H1 (cell line): ENCODE data around the gene NUB1.

Experiments
- CTCF ChIP-seq, 3 experiments: IDR thresholded peaks; 1 replicate in 2 of 3; 2 replicates in 1 of 3; pipeline versions ENCODE4 v1.5.1 to v1.6.1; 2011; ENCODE audit warnings: low read length in 3 of 3, mild to moderate bottlenecking in 3 of 3, inconsistent platforms in 2 of 3, low read depth in 1 of 3, moderate library complexity in 1 of 3; ENCODE audit not compliant: insufficient read depth in 1 of 3; ENCODE audit errors: control extremely low read depth in 1 of 3
- EGR1 ChIP-seq: IDR thresholded peaks from 2 replicates; pipeline ENCODE4 v1.6.1; 2011; ENCODE audit warnings: low read depth, low read length, borderline replicate concordance
- EP300 ChIP-seq, 2 experiments: IDR thresholded peaks; 1 replicate in 1 of 2; 2 replicates in 1 of 2; pipeline ENCODE4 v1.6.1; 2011 to 2012; ENCODE audit warnings: low read depth in 2 of 2, low read length in 2 of 2, mild to moderate bottlenecking in 2 of 2, borderline replicate concordance in 1 of 2, inconsistent platforms in 1 of 2, moderate library complexity in 1 of 2
- FOSL1 ChIP-seq: IDR thresholded peaks from 2 replicates; pipeline ENCODE4 v1.6.1; 2011; ENCODE audit warnings: mild to moderate bottlenecking, low read depth, low read length, moderate library complexity; ENCODE audit not compliant: insufficient read depth
- GTF2F1 ChIP-seq: IDR thresholded peaks from 2 replicates; pipeline ENCODE4 v1.6.1; 2012; ENCODE audit warnings: low read depth, low read length, improper control_type of control experiment, borderline replicate concordance
- POLR2AphosphoS5 ChIP-seq: IDR thresholded peaks from 2 replicates; pipeline ENCODE4 v1.6.1; 2011; ENCODE audit warnings: low read depth, low read length
- RAD21 ChIP-seq, 2 experiments: IDR thresholded peaks in 1 of 2; conservative IDR thresholded peaks in 1 of 2; 2 replicates each; pipeline ENCODE4 v1.6.1; 2011; ENCODE audit warnings: low read depth in 2 of 2, low read length in 2 of 2, improper control_type of control experiment in 1 of 2, inconsistent platforms in 1 of 2, mild to moderate bottlenecking in 1 of 2, moderate library complexity in 1 of 2
- TCF12 ChIP-seq: IDR thresholded peaks from 2 replicates; pipeline ENCODE4 v1.6.1; 2011; ENCODE audit warnings: low read depth, mild to moderate bottlenecking, low read length

- TF ChIP-seq GTF2F1 (no peak), RAD21 (IDR thresholded peaks at IDR 0.05 in 1 of 2, conservative IDR thresholded peaks at IDR 0.05 in 1 of 2; ENCODE audit: low read depth in 2 of 2, low read length in 2 of 2) (no peak), FOSL1 (no peak), TCF12 (no peak), CTCF (IDR thresholded peaks at IDR 0.05; ENCODE audit: control extremely low read depth in 1 of 3, insufficient read depth in 1 of 3, low read depth in 1 of 3, low read length in 3 of 3) (no peak), EP300 (IDR thresholded peaks at IDR 0.05; ENCODE audit: borderline replicate concordance in 1 of 2, low read depth in 2 of 2, low read length in 2 of 2) (no peak), POLR2AphosphoS5 (no peak), EGR1 (no peak)
Measured at GRCh38 chr7:151312356-151312755, 29.3 kb upstream of the NUB1 start.
